Measurements from ENCODE around the gene STPG2. TPM values are rescaled to one million over a fixed set of nuclear protein-coding genes. Genes with fewer than 3 reads are reported as not detected.
"Not testable (repeated sequence)": the region's sequence is repeated elsewhere in the genome, so short reads cannot be mapped to it uniquely, and the experiment has no call there.

STPG2 gene
- total RNA-seq, 1 donor from 2014 or later = 0.66 TPM

- no peak for TF ChIP-seq CTCF (IDR thresholded peaks at IDR 0.05; ENCODE audit: partially characterized antibody, unreplicated experiment)
- no peak overlapping the region for H3K27ac Mint-ChIP-seq (ENCODE audit: unreplicated experiment)
Measured at GRCh38 chr4:97645071-97645821, 498.0 kb downstream of the STPG2 start.

GRCh38 chr4:97643179-97643578 is 500.1 kb downstream of the STPG2 start:
- no peak for TF ChIP-seq CTCF (IDR thresholded peaks at IDR 0.05; ENCODE audit: partially characterized antibody, unreplicated experiment)
- Mint-ChIP-seq H3K27me3 (ENCODE audit: unreplicated experiment) (no peaks in the 10 kb centered on the region), H3K4me3 (ENCODE audit: unreplicated experiment) (no peak overlapping the region), H3K9me3 (ENCODE audit: unreplicated experiment) (no peaks in the 10 kb centered on the region), H3K27ac (ENCODE audit: unreplicated experiment) (no peak overlapping the region), H3K36me3 (ENCODE audit: unreplicated experiment) (no peaks in the 10 kb centered on the region), H3K4me1 (ENCODE audit: low read depth, unreplicated experiment) (peaks cover 10% of the 10 kb centered on the region)
- no peak for DNase-seq

More at GRCh38 chr4:97645071-97645821, 498.0 kb downstream of the STPG2 start:
- H3K27me3 Mint-ChIP-seq (ENCODE audit: unreplicated experiment) = no peaks in the 10 kb centered on the region
- H3K4me1 Mint-ChIP-seq (ENCODE audit: low read depth, unreplicated experiment) = peaks cover 10% of the 10 kb centered on the region
- H3K9me3 Mint-ChIP-seq (ENCODE audit: unreplicated experiment) = no peaks in the 10 kb centered on the region
- no peak for DNase-seq
- no peak overlapping the region for H3K4me3 Mint-ChIP-seq (ENCODE audit: unreplicated experiment)
- H3K36me3 Mint-ChIP-seq (ENCODE audit: unreplicated experiment) = no peaks in the 10 kb centered on the region

GRCh38 chr4:97639961-97640360 is 503.3 kb downstream of the STPG2 start:
- no peak for TF ChIP-seq CTCF (IDR thresholded peaks at IDR 0.05; ENCODE audit: partially characterized antibody, unreplicated experiment)
- Mint-ChIP-seq H3K27me3 (ENCODE audit: unreplicated experiment) (no peaks in the 10 kb centered on the region), H3K27ac (ENCODE audit: unreplicated experiment) (no peak overlapping the region), H3K4me1 (ENCODE audit: low read depth, unreplicated experiment) (peaks cover 10% of the 10 kb centered on the region), H3K9me3 (ENCODE audit: unreplicated experiment) (no peaks in the 10 kb centered on the region), H3K36me3 (ENCODE audit: unreplicated experiment) (no peaks in the 10 kb centered on the region), H3K4me3 (ENCODE audit: unreplicated experiment) (no peak overlapping the region)
- DNase-seq = no peak

GRCh38 chr4:97633831-97634230 is 509.4 kb downstream of the STPG2 start:
- H3K9me3 Mint-ChIP-seq (ENCODE audit: unreplicated experiment); DNase-seq; H3K36me3 Mint-ChIP-seq (ENCODE audit: unreplicated experiment); H3K4me3 Mint-ChIP-seq (ENCODE audit: unreplicated experiment); H3K4me1 Mint-ChIP-seq (ENCODE audit: low read depth, unreplicated experiment); H3K27me3 Mint-ChIP-seq (ENCODE audit: unreplicated experiment); H3K27ac Mint-ChIP-seq (ENCODE audit: unreplicated experiment): not testable (repeated sequence)

- no peak for TF ChIP-seq CTCF (IDR thresholded peaks at IDR 0.05; ENCODE audit: partially characterized antibody, unreplicated experiment)
- H3K4me1 Mint-ChIP-seq (ENCODE audit: low read depth, unreplicated experiment) = no peaks in the 10 kb centered on the region
- no peak for DNase-seq
- no peaks in the 10 kb centered on the region for H3K27me3 Mint-ChIP-seq (ENCODE audit: unreplicated experiment)
- H3K36me3 Mint-ChIP-seq (ENCODE audit: unreplicated experiment) = no peaks in the 10 kb centered on the region
- no peak overlapping the region for H3K4me3 Mint-ChIP-seq (ENCODE audit: unreplicated experiment)
- H3K27ac Mint-ChIP-seq (ENCODE audit: unreplicated experiment) = no peak overlapping the region
- H3K9me3 Mint-ChIP-seq (ENCODE audit: unreplicated experiment) = no peaks in the 10 kb centered on the region
Measured at GRCh38 chr4:97627750-97628149, 515.5 kb downstream of the STPG2 start.

Measured in glutamatergic neuron (in vitro differentiated cells).